Measurements from ENCODE around the gene POMGNT2.

The POMGNT2 gene

DNA sequence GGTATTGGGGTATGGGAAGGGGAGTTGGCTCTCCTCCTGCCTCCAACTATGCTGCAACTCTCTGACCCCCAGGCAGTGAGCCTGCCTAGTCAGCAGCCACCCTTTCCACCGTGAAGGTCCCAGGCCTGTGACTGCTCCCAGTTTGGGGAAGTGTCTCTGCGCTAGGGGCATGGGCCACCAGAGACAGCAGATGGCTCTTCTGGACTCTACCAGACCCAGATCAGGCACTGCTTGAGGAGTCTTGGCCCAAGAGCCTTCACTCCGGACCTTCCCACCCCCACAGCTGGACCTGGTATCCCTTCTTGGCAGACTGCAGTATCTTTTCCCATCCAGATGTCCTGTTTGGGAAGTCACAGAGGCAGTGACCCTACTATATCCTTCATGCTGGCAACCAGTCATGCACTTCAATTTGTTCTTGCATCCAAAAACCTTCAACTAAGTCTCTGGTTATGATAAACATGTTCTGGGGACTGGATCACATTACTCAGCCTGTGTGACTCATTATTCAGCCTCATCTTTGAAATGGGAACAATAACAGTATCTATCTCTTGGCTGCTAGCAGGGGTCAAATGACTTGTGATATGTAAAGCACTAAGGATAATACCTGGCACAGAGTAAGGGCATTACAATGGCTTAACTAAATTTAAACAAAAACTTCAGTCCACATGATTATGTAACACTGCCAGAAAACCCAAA, 62.7 kb downstream of the POMGNT2 start:
- DNase-seq: no peak

DNA sequence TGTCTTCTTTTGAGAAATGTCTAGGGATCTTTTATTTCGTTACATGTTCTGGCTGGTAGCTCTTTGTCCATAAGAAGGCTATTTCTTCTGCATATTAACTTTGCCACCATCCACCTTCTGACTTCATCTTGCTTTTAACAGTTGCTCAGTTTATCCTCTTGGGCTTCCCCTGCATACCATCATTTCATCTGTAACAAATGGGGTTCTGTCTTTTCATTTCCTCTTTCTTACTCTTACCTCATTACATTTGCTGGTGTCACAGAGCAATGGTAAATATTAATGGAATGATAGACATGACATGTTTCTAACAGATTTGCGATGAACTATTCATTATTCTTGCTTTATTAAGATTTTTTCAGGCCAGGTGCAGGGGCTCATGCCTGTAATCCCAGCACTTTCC, 64.4 kb downstream of the POMGNT2 start:
- DNase-seq: no peak

GRCh38 chr3:43038010-43038409, 67.9 kb downstream of the POMGNT2 start:
- no peak for DNase-seq

GRCh38 chr3:43036621-43037423, 69.1 kb downstream of the POMGNT2 start:
- DNase-seq: no peak

DNA sequence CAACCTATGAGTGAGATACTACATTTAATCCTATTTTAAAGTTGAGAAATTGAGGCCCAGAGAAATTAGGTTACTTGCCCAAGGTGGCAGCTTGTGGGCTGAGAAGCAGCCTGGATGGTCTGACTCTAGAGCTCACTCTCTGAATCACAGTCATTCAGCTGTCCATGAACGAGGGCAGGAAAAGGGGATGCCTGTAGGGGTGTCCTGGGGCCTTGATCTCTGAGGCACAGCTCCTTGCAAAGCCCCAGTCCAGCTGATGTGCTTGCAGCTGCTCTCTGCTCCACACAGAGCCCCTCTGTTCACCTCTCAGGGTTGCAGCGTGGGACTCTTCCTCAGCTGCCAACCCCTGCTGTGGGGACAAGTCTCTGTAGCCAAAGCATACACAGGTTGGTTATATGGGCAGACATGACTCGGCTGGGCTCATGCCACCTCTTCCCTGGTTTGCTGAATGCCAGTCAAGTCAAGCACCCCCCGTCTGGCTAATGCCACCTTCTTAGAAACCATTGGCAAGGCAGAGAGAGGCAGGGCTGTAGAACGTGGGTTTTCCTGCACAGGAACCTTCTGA, 70.0 kb downstream of the POMGNT2 start:
- DNase-seq: no peak

- no peak for DNase-seq
Measured at GRCh38 chr3:43034911-43035310, 71.0 kb downstream of the POMGNT2 start.

- no peak for DNase-seq
Measured at GRCh38 chr3:43034200-43034599, 71.7 kb downstream of the POMGNT2 start.

GRCh38 chr3:43032646-43033628, 72.9 kb downstream of the POMGNT2 start:
- DNase-seq: no peak

- no peak for DNase-seq
Measured at GRCh38 chr3:43031889-43032545, 73.9 kb downstream of the POMGNT2 start.

DNA sequence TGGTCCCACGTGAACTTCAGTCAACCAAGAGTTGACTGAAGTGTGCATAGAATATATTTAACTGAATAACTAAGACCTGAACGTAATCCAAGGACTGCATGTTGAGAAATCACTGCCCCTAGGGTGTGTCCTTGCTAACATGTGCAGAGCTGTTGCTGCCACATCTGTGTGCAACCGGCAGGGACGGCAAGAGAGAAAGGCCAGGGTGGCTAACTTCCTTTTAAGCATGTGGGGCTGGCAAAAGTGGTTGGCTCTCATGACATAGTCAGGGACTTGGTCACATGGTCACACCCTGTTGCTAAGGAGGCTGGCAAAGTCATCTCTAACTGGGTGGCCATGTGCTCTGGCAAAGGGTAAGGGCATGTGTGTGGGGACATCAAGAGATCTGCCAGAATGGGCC, 74.4 kb downstream of the POMGNT2 start:
- no peak for DNase-seq

DNA sequence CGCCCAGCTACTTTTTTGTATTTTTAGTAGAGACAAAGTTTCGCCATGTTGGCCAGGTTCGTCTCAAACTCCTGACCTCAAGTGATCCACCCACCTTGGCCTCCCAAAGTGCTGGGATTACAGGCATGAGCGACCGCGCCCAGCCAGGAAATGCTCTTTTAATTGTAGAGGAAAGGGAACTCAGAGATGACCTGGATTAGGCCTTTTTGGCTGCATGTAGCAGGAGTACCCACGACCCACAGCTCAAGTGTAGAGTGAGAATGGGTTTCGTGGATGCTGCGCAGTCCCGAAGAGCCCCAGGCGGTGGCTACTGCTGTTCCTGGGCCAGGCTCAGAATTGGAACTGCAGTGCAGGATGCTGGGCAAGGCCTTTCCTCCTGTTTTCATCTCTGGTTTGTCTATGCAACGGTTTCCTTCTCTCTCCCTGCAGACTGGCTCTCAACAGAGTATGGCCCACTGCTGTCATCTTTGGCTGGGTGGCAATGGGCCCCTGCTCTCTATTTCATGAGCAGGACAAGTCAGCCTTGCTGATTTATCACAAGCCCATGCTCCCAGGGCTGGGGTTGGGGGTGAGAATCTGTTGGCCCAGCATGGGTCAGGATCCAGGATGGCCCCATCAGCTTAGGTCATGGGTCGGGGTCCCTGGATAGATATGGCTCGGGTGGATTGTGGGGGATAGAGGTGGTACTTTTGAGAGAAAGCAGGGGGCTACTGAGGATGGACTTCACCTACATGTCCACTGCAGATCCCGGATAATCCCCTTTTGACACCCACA, 75.5 kb downstream of the POMGNT2 start:
- no peak for DNase-seq

Data from NCI-H510A (cell line).